ENCODE measurements around the gene RBM22.

RBM22 gene

GRCh38 chr5:150651924-150652671 lies 48.8 kb downstream of the RBM22 start:
- DNase-seq (ENCODE audit: low spot score) = no peak

- DNase-seq (ENCODE audit: low spot score) = no peak
Observed at GRCh38 chr5:150651382-150651781, 49.5 kb downstream of the RBM22 start.

GRCh38 chr5:150650021-150651006 lies 50.5 kb downstream of the RBM22 start:
- DNase-seq (ENCODE audit: low spot score) = no peak

- no peak for DNase-seq (ENCODE audit: low spot score)
Observed at GRCh38 chr5:150649108-150650020, 51.5 kb downstream of the RBM22 start.

- no peak for DNase-seq (ENCODE audit: low spot score)
Observed at GRCh38 chr5:150648294-150649107, 52.4 kb downstream of the RBM22 start.

GRCh38 chr5:150647275-150648251 lies 53.3 kb downstream of the RBM22 start:
- DNase-seq (ENCODE audit: low spot score) = no peak

- peak; percentile 84 for DNase-seq (ENCODE audit: low spot score)
Observed at GRCh38 chr5:150645070-150645700, 55.7 kb downstream of the RBM22 start.

- DNase-seq (ENCODE audit: low spot score) = no peak
Observed at GRCh38 chr5:150644514-150644913, 56.3 kb downstream of the RBM22 start.

- no peak for DNase-seq (ENCODE audit: low spot score)
Observed at GRCh38 chr5:150644058-150644457, 56.8 kb downstream of the RBM22 start.

- DNase-seq (ENCODE audit: low spot score) = no peak
Observed at GRCh38 chr5:150642991-150643710, 57.7 kb downstream of the RBM22 start.

- peak; percentile 91 for DNase-seq (ENCODE audit: low spot score)
Observed at GRCh38 chr5:150642567-150642927, 58.3 kb downstream of the RBM22 start.

- no peak for DNase-seq (ENCODE audit: low spot score)
Observed at GRCh38 chr5:150641824-150642566, 58.9 kb downstream of the RBM22 start.

- DNase-seq (ENCODE audit: low spot score) = peak; percentile 60
Observed at GRCh38 chr5:150641006-150641570, 59.8 kb downstream of the RBM22 start.

Data from GM03348 (cell line).